ENCODE results near the gene MSL2.

- TF ChIP-seq ZNF274 (IDR thresholded peaks at IDR 0.05; ENCODE audit: low read depth, low read length) (no peak), YY1 (IDR thresholded peaks at IDR 0.05; ENCODE audit: insufficient read depth, insufficient read length) (no peak)
Observed at GRCh38 chr3:136162322-136162721, 33.8 kb downstream of the MSL2 start.
